OCI-LY7 (cell line): Measurements from ENCODE around the gene ADRA2B. TPM values are rescaled to one million over a fixed set of nuclear protein-coding genes. Genes with fewer than 3 reads are reported as not detected.

Source experiments
- BruUV-seq: library from RNA; stranded (reverse); fragments of 400-500 nt; replicated peaks from 2 replicates; lab custom pipeline; 2021; lab: Mats Ljungman, UMichigan
- CTCF ChIA-PET: fragments of 300-600 bp; sonication (Branson Sonifier 250); formaldehyde crosslinking; loops from one replicate; lab custom pipeline; 2022; ENCODE audit warnings: antibody characterized with exemption; ENCODE audit not compliant: unreplicated experiment; lab: Charles Lee
- POLR2A ChIA-PET: fragments of 300-600 bp; sonication (Branson Sonifier 250); formaldehyde crosslinking; loops from one replicate; lab custom pipeline; 2022; ENCODE audit warnings: antibody characterized with exemption; lab: Charles Lee
- DNase-seq: peaks from one replicate; pipeline ENCODE4 v3.0.0-alpha.2; 2015; ENCODE audit warnings: low spot score
- H2AFZ ChIP-seq: fragments of 200-600 bp; sonication (generic), shearing (Covaris generic); 2 replicates; pipeline ENCODE4 v1.6.1; 2014; ENCODE audit warnings: mild to moderate bottlenecking, antibody characterized with exemption, low read length, moderate library complexity
- H3K27ac ChIP-seq: fragments of 200-600 bp; sonication (generic); 2 replicates; pipeline ENCODE4 v1.5.1; 2014; ENCODE audit warnings: mixed run types, low read depth, mild to moderate bottlenecking, moderate library complexity, low read length, inconsistent platforms; ENCODE audit not compliant: poor library complexity, severe bottlenecking
- H3K36me3 ChIP-seq: fragments of 200-600 bp; sonication (generic); 2 replicates; pipeline ENCODE4 v1.6.1; 2014; ENCODE audit warnings: mild to moderate bottlenecking, antibody characterized with exemption, low read length, moderate library complexity, mixed read lengths; ENCODE audit not compliant: insufficient read depth
- H3K4me1 ChIP-seq: fragments of 200-600 bp; sonication (generic); 2 replicates; pipeline ENCODE4 v1.5.1; 2014; ENCODE audit warnings: mild to moderate bottlenecking, low read length; ENCODE audit not compliant: insufficient read depth, poor library complexity, severe bottlenecking
- H3K4me2 ChIP-seq: fragments of 200-600 bp; sonication (generic); 2 replicates; pipeline ENCODE4 v1.6.1; 2014; ENCODE audit warnings: mild to moderate bottlenecking, low read length
- H3K4me3 ChIP-seq: fragments of 200-600 bp; sonication (generic); 2 replicates; pipeline ENCODE4 v1.5.1; 2014; ENCODE audit warnings: mild to moderate bottlenecking, low read depth, low read length; ENCODE audit not compliant: poor library complexity, severe bottlenecking
- H3K79me2 ChIP-seq: fragments of 200-600 bp; sonication (generic); 2 replicates; pipeline ENCODE4 v1.6.1; 2016; ENCODE audit warnings: low read depth, mild to moderate bottlenecking, low read length, moderate library complexity, mixed read lengths; ENCODE audit not compliant: insufficient read depth
- H3K9me2 ChIP-seq: fragments of 200-600 bp; sonication (generic); 2 replicates; pipeline ENCODE4 v1.6.1; 2016; ENCODE audit warnings: mild to moderate bottlenecking, low read length, mixed read lengths; ENCODE audit not compliant: insufficient read depth
- H3K9me3 ChIP-seq: fragments of 200-600 bp; sonication (generic); 2 replicates; pipeline ENCODE4 v1.6.1; 2014; ENCODE audit warnings: mild to moderate bottlenecking, mixed run types, low read length, mixed read lengths
- H4K20me1 ChIP-seq: fragments of 200-600 bp; sonication (generic); 2 replicates; pipeline ENCODE4 v1.6.1; 2014; ENCODE audit warnings: mild to moderate bottlenecking, antibody characterized with exemption, low read length, moderate library complexity, mixed read lengths; ENCODE audit not compliant: insufficient read depth
- EZH2phosphoT487 ChIP-seq: fragments of 200-600 bp; sonication (generic); IDR thresholded peaks from 2 replicates; pipeline ENCODE4 v1.6.1; 2018; ENCODE audit warnings: low read depth, borderline replicate concordance, mild to moderate bottlenecking, mixed run types, antibody characterized with exemption, low read length, moderate library complexity, mixed read lengths
- intact Hi-C: fragments of 100-400 bp; cut with micrococcal nuclease; formaldehyde crosslinking; loops from one replicate; pipeline ENCODE4 v1.10.0; 2022; ENCODE audit not compliant: unreplicated experiment
- total RNA-seq, 2 experiments: library from RNA; depleted of rRNA in 1 of 2; stranded (reverse); fragments of >200 nt in 1 of 2; shearing (Covaris generic) in 1 of 2; gene quantifications; 2 replicates each; pipeline ENCODE4 v1.2.3, GENCODE V29; 2014 to 2022
- TF ChIP-seq, protein P1 (sequence below): fragments of 200-600 bp; sonication (generic); conservative IDR thresholded peaks from 2 replicates; pipeline ENCODE4 v1.5.1; 2014; ENCODE audit warnings: mild to moderate bottlenecking, antibody characterized with exemption, low read length, moderate library complexity, mixed read lengths

ADRA2B gene
- total RNA-seq, 2 experiments from 2014 or later = 0.06 to 0.11 TPM

DNA sequence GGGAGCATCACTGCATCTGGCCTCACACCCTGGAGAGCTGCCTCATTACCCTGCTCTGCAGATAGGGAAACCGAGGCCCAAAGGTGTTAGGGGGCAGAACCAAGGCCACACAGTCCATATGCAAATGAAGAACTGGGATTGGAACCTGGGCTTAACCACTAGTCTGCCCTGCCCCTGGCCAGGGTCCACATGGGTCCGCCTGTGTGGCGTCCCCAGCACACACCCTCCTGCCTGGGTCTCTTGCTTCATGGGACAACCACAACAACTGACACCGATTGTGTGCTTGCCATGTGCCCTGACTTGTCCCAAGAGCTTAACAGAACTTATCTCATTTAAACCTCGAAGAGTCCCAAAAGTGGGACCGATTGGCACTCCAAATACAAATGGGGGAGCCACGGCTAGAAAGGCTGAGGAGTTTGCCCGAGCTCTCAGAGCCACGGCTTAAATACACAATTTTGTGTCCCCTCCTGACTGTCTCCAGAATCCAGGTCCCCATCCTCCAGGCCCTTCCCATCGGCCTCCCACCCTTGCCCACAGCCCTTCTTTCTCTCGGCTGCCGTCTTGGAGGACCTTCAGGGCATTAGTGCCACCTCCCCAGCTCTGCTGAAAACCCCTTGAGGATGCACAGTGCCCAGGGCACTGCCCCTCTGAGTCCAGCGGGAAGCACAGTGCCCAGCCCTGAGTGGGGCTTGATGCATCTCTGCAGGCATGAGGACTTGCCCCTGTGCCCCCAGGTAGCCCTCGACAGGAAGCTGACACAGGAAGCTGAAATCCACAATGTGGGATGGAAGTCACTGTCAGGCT is 34.6 kb upstream of the ADRA2B start:
- Histone ChIP-seq H3K79me2 (peaks cover under 1% of the 10 kb centered on the region; the same call in 1 of the 2 replicates), H4K20me1 (no peaks in the 10 kb centered on the region), H3K9me3 (no peaks in the 10 kb centered on the region), H3K4me2 (no peak overlapping the region), H3K36me3 (no peaks in the 10 kb centered on the region), H3K4me1 (peaks cover 91% of the 10 kb centered on the region), H3K27ac (no peak overlapping the region), H3K4me3 (no peak overlapping the region), H3K9me2 (no peaks in the 10 kb centered on the region), H2AFZ (no peak overlapping the region)
- TF ChIP-seq EZH2phosphoT487 = no peak
- TF ChIP-seq, protein P1, sequence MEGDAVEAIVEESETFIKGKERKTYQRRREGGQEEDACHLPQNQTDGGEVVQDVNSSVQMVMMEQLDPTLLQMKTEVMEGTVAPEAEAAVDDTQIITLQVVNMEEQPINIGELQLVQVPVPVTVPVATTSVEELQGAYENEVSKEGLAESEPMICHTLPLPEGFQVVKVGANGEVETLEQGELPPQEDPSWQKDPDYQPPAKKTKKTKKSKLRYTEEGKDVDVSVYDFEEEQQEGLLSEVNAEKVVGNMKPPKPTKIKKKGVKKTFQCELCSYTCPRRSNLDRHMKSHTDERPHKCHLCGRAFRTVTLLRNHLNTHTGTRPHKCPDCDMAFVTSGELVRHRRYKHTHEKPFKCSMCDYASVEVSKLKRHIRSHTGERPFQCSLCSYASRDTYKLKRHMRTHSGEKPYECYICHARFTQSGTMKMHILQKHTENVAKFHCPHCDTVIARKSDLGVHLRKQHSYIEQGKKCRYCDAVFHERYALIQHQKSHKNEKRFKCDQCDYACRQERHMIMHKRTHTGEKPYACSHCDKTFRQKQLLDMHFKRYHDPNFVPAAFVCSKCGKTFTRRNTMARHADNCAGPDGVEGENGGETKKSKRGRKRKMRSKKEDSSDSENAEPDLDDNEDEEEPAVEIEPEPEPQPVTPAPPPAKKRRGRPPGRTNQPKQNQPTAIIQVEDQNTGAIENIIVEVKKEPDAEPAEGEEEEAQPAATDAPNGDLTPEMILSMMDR = no peak
- intact Hi-C loops = no loop called here
- no peak for DNase-seq
- POLR2A ChIA-PET = interaction anchor here (0.7 to 2.1 kb wide), 5 partner anchors 9 to 17 kb away, joined by 3 to 10 read pairs (median 3); no protein-coding TSS in a partner anchor
- CTCF ChIA-PET = no interaction called here
- no TSS peak for BruUV-seq

DNA sequence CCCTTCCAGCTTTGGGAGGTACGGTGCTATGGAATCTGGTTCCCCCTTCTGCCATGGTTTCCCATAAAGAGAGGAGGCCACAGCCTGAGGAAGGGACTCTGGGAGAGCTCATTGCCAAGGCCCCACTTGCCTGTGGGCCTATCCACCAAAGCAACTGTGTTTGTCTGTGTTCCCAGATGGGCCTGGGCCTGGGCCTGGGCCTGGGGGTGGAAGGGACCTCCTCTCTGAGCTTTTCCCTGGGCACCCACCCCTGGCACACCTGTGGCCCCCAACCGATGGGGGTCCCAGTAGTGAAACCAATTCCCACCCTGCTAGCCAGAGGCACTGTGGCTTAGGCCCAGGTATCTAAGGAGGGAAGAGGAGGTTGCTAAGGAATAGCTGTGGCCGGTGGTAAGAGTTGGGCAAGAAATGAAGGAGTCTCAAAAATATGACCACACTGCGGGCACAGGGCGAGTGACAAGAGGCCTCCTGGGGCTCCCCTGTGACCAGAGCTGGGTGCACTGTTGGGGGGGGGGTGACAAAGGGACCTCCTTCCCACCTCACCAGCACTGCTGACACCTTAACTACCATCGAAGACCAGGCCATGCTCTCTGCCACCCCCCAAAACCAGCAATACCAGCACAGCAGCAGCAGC is 33.8 kb upstream of the ADRA2B start:
- H3K4me3 ChIP-seq = no peak overlapping the region
- POLR2A ChIA-PET = interaction anchor here (0.7 to 2.0 kb wide), 4 partner anchors 8 to 14 kb away, joined by 3 to 5 read pairs (median 3); no protein-coding TSS in a partner anchor
- intact Hi-C loops = no loop called here
- CTCF ChIA-PET = no interaction called here
- no TSS peak for BruUV-seq
- peak overlapping the region; percentile 10; the same call in 1 of the 2 replicates for H2AFZ ChIP-seq
- TF ChIP-seq, protein P1 = no peak
- TF ChIP-seq EZH2phosphoT487 = no peak
- no peaks in the 10 kb centered on the region for H4K20me1 ChIP-seq
- H3K36me3 ChIP-seq = no peaks in the 10 kb centered on the region
- H3K9me3 ChIP-seq = no peaks in the 10 kb centered on the region
- H3K27ac ChIP-seq = peak overlapping the region; percentile 97
- DNase-seq = no peak
- peaks cover 88% of the 10 kb centered on the region for H3K4me1 ChIP-seq
- H3K79me2 ChIP-seq = peaks cover 6% of the 10 kb centered on the region; the same call in 1 of the 2 replicates
- H3K9me2 ChIP-seq = no peaks in the 10 kb centered on the region
- peak overlapping the region; percentile 98 for H3K4me2 ChIP-seq
